GM12873 (cell line): ENCODE results near the gene RNF208.

Experiments used
- CTCF ChIP-seq: IDR thresholded peaks from 2 replicates; pipeline ENCODE4 v1.5.1; 2012; ENCODE audit warnings: low read depth, mild to moderate bottlenecking, moderate library complexity, low read length, control low read depth; ENCODE audit not compliant: insufficient read depth; ENCODE audit errors: missing control alignments

Gene RNF208

GRCh38 chr9:137201205-137201868 is 20.7 kb downstream of the RNF208 start:
- no peak for TF ChIP-seq CTCF

DNA sequence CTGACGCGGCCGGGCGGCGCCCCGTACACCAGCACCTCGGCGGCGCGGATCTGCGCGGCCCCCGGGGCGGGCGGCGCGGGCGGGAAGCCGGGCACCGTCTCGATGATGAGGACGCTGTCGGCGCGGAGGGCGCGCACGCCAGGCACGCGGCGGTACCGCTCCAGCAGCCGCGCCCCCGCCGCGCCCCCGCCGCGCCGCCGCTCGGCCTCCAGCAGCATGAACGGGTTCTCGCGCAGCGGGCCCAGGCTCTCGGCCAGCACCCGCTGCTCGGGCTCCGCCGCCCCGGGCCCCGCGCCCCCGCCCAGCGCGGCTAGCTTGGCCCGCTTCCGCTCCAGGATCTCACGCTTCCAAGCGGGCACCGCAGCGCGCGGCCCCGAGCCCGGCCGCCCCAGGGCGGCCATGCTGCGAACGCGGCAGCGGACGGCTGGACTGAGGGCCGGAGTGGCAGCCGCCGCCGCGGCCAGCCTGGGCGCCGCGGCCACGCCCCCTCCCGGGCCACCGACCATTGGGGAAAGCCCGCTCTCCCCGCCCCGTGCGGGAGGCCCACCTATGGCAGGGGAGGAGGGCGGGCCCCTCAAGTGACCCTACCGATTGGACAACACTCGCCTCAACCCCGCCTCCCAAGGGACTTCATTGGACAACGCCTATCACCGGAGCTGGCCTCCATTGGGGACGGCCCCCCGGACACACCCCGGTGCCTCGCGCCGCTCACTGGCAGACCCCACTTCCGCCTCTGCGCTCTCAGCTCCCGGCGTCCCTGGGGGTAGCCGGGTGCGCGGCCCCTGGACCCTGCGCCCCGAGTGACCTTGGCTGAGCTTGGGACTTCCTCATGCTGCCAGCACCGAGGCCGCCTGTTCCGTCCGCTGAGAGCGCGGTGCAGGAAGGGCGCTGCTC is 21.5 kb downstream of the RNF208 start, which contains the start of gene TPRN:
TPRN (minus strand) TSS at position 431 of the 894 bp plus-strand sequence; CDS start at position 401, 30 bp downstream.
- TF ChIP-seq CTCF = no peak

DNA sequence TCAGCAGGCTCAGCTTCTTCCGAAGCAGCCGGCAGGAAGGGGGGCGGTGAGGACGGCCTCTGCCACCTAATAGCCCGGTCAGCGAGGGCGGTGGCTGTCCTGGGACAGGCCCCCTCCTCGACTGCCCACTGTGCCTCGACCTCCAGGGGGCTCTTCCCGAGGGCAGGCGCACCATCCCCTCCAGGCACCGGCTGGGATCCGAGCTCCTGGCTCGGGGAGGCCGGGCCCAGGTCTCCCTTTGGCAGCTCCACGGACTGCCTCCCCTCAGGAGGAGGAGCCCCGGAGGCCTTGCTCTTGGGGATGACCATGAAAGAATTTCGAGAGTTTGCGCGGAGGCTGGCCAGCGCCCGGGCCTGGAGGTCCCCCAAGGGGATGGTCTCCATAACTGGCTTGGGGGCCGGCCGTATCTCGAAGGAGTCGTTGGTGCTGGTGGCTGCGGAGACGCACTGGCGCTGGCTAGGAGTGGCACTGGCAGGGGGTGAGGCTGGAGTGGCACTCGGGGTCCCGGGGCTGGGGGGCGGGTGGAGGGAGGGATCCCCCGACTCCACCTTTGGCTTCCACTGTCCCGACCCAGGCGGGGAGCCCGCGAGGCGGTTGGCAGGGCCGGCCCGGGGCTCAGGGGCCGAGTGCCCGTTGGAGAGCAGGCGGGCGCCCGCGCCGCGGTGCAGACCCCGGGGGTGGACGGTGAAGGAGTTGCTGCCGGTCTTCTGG is 22.5 kb downstream of the RNF208 start:
- TF ChIP-seq CTCF = no peak

DNA sequence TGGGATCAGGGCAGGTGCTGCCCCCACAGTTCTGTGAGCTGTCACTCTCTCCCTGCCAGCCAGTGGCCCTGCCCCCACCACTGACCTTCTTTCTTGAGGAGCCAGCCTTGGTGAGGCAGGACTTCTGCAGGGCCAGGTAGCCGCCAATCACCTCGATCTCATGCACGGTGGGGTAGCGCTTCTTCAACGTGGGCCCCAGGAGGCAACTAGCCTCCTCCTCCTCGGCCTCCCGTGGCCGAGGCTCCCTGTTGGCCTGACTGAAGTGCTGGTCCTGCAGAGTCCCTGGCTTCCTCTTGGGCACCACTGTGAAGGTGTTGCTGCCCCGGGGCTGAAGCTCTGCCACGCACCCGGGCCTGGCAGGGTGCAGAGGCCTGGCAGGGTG is 23.1 kb downstream of the RNF208 start:
- TF ChIP-seq CTCF = no peak

GRCh38 chr9:137198051-137198901 is 23.8 kb downstream of the RNF208 start:
- TF ChIP-seq CTCF = no peak

DNA sequence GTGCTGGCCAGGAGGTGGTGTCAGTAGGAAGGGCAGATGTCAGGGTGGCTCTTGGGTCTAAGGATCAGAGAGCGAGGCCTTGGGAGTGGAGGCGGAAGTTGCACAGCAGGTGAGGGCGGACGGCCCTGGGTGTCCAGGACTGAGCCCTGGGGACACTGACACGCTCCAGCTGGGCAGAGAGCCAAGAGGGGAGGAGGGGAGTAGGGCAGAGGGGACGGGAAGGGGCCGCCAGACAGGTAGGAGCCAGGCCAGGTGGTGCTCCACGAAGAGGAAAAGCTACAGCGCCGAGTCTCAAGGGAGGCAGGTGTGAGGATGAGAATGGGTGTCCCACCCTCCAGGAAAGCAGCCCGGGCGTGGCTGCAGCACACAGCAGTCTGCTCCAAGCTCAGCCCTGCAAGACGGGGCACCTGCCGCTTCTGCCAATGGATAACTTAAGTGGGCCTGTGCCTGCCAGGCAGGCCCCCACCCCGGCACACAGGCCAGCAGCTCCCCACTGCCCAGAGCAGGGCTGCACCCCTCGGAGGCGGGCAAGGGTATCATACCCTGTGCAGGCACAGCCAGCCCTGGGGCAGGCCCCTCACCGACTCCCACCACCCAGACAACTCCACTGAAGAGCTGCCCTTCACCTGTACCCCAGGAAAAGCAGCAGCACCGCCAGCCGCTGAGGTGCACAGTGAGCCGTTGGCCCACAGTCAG is 26.4 kb downstream of the RNF208 start:
- no peak for TF ChIP-seq CTCF
